K562 (cell line): ENCODE measurements around the gene OPRM1. TPM values are rescaled to one million over a fixed set of nuclear protein-coding genes. Genes with fewer than 3 reads are reported as not detected.

Source experiments
- ATAC-seq: fragments of 200-7000 bp; cut with Tn5 transposase; 3 replicates; pipeline ENCODE4 v1.9.1; 2020; ENCODE audit warnings: moderate library complexity
- BruUV-seq: library from RNA; stranded (reverse); fragments of 400-500 nt; replicated peaks from 2 replicates; lab custom pipeline; 2021; lab: Mats Ljungman, UMichigan
- CTCF ChIA-PET: fragments of 300-600 bp; formaldehyde crosslinking; extraction: SDS; loops from one replicate; lab custom pipeline; 2021; ENCODE audit warnings: low intra/inter-chr PET ratio; lab: Yijun Ruan, JAX
- POLR2A ChIA-PET: fragments of 300-600, 350-650 bp; sonication (Branson Sonifier 250); formaldehyde crosslinking; extraction: SDS; loops from one replicate; lab custom pipeline; 2021; ENCODE audit warnings: antibody characterized with exemption, inconsistent platforms; lab: Yijun Ruan, JAX
- DNase-seq, 4 experiments: peaks; one replicate each; pipeline versions ENCODE4 v3.0.0 to v3.0.0-alpha.2; 2011 to 2018; ENCODE audit warnings: low spot score in 3 of 4, mixed read lengths in 3 of 4; ENCODE audit errors: extremely low read depth in 1 of 4
- FAIRE-seq: peaks from 2 replicates; lab custom pipeline; 2011; peaks lifted over from hg19 to GRCh38; lab: Jason Lieb, UNC
- H2AFZ ChIP-seq: 2 replicates; pipeline ENCODE4 v1.6.0; 2011; ENCODE audit warnings: low read depth, low read length, control low read depth, inconsistent platforms
- H3K27ac ChIP-seq: fragments of 200-600 bp; 3 replicates; pipeline ENCODE4 v1.8.0; 2011; ENCODE audit warnings: low read depth, mild to moderate bottlenecking, control low read depth, inconsistent platforms, low read length, moderate library complexity, mixed read lengths; ENCODE audit errors: extremely low read depth
- H3K27me3 ChIP-seq, 2 experiments: fragments of 300-600 bp in 1 of 2; 2 replicates in 1 of 2; 3 replicates in 1 of 2; pipeline versions ENCODE4 v1.6.0 to v1.8.0; 2011; ENCODE audit warnings: inconsistent platforms in 2 of 2, low read length in 2 of 2, mild to moderate bottlenecking in 1 of 2, mixed read lengths in 1 of 2, moderate library complexity in 1 of 2; ENCODE audit not compliant: control insufficient read depth in 2 of 2, insufficient read depth in 2 of 2
- H3K36me3 ChIP-seq: fragments of 300-600 bp; 3 replicates; pipeline ENCODE4 v1.8.0; 2011; ENCODE audit warnings: mild to moderate bottlenecking, low read length, inconsistent platforms; ENCODE audit not compliant: control insufficient read depth, insufficient read depth
- H3K4me1 ChIP-seq, 2 experiments: fragments of 200-600 bp in 1 of 2; replicated peaks in 1 of 2; 2 replicates in 1 of 2; 3 replicates in 1 of 2; pipeline versions ENCODE4 v1.5.1 to v1.8.0; 2011; ENCODE audit warnings: inconsistent platforms in 2 of 2, low read length in 2 of 2, mild to moderate bottlenecking in 1 of 2, mixed read lengths in 1 of 2, moderate library complexity in 1 of 2; ENCODE audit not compliant: control insufficient read depth in 2 of 2, insufficient read depth in 2 of 2
- H3K4me2 ChIP-seq: 2 replicates; pipeline ENCODE4 v1.6.1; 2011; ENCODE audit warnings: low read length, control low read depth, inconsistent platforms, mixed read lengths; ENCODE audit not compliant: insufficient read depth
- H3K4me3 ChIP-seq: fragments of 200-600 bp; sonication (generic), shearing (Covaris generic); 2 replicates; pipeline ENCODE4 v1.5.1; 2016; ENCODE audit warnings: control low read depth, inconsistent platforms
- H3K79me2 ChIP-seq: fragments of 200-600 bp; 3 replicates; pipeline ENCODE4 v1.8.0; 2011; ENCODE audit warnings: low read length, inconsistent platforms; ENCODE audit not compliant: control insufficient read depth, insufficient read depth
- H3K9ac ChIP-seq, 2 experiments: 2 replicates each; pipeline versions ENCODE4 v1.6.0 to v1.6.1; 2011; ENCODE audit warnings: low read depth in 2 of 2, low read length in 2 of 2, control low read depth in 1 of 2, inconsistent platforms in 1 of 2, mild to moderate bottlenecking in 1 of 2, mixed read lengths in 1 of 2; ENCODE audit not compliant: insufficient read depth in 1 of 2
- H3K9me1 ChIP-seq: one replicate; pipeline ENCODE4 v1.6.0; 2011; ENCODE audit warnings: inconsistent platforms, mild to moderate bottlenecking, low read length, moderate library complexity; ENCODE audit not compliant: control insufficient read depth, insufficient read depth
- H3K9me3 ChIP-seq: replicated peaks from 2 replicates; pipeline ENCODE4 v1.5.1; 2011; ENCODE audit warnings: low read depth, low read length, inconsistent platforms; ENCODE audit not compliant: control insufficient read depth, insufficient read depth
- H4K20me1 ChIP-seq: replicated peaks from 2 replicates; pipeline ENCODE4 v1.6.1; 2011; ENCODE audit warnings: low read length, inconsistent platforms, mixed read lengths; ENCODE audit not compliant: control insufficient read depth, insufficient read depth
- BHLHE40 ChIP-seq: IDR thresholded peaks from 2 replicates; pipeline ENCODE4 v1.6.1; 2011; ENCODE audit warnings: low read length, improper control_type of control experiment
- ETS1 ChIP-seq: conservative IDR thresholded peaks from 2 replicates; pipeline ENCODE4 v1.6.1; 2011; ENCODE audit warnings: low read depth, mild to moderate bottlenecking, low read length; ENCODE audit not compliant: control insufficient read depth
- HDAC1 ChIP-seq, 2 experiments: fragments of 450-650 bp; IDR thresholded peaks; 2 replicates each; pipeline ENCODE4 v1.6.1; 2016 to 2017; ENCODE audit warnings: inconsistent platforms in 1 of 2, mild to moderate bottlenecking in 1 of 2, moderate library complexity in 1 of 2
- MCM5 ChIP-seq: fragments of 450-650 bp; IDR thresholded peaks from 2 replicates; pipeline ENCODE4 v1.6.1; 2016; ENCODE audit warnings: low read depth
- RB1 ChIP-seq: fragments of 450-650 bp; IDR thresholded peaks from 2 replicates; pipeline ENCODE4 v1.6.1; 2017; ENCODE audit warnings: low read depth, mild to moderate bottlenecking
- SMARCE1 ChIP-seq: fragments of 450-650 bp; IDR thresholded peaks from 2 replicates; pipeline ENCODE4 v1.7.1; 2016; ENCODE audit warnings: mild to moderate bottlenecking
- SOX6 ChIP-seq: fragments of 450-650 bp; IDR thresholded peaks from 2 replicates; pipeline ENCODE4 v1.6.1; 2014; ENCODE audit warnings: mild to moderate bottlenecking
- ZFX ChIP-seq: sonication (generic); formaldehyde crosslinking; IDR thresholded peaks from 2 replicates; pipeline ENCODE4 v1.8.0; 2022; ENCODE audit warnings: mild to moderate bottlenecking, missing genetic modification reagents, moderate library complexity
- ZNF146 ChIP-seq: IDR thresholded peaks from one replicate; pipeline ENCODE4 v1.6.1; 2018; ENCODE audit warnings: missing compliant biosample characterization; ENCODE audit not compliant: unreplicated experiment
- ZNF24 ChIP-seq: fragments of 450-650 bp; IDR thresholded peaks from 2 replicates; pipeline ENCODE4 v1.6.1; 2016
- WGBS: fragments of 100-300 bp; shearing (Covaris generic); methylation state at CpG from one replicate; pipeline ENCODE4 v1.1.6; 2016; ENCODE audit warnings: low coverage, mixed read lengths; ENCODE audit not compliant: insufficient coverage; ENCODE audit errors: missing lambda C conversion rate; 5-methylcytosine and 5-hydroxymethylcytosine counted together
- in situ Hi-C: fragments of 300-500 bp; cut with MboI; formaldehyde crosslinking; loops from 4 replicates; pipeline ENCODE4 v1.15.0; 2018; ENCODE audit warnings: inconsistent platforms, mixed read lengths
- intact Hi-C: fragments of 100-400 bp; cut with micrococcal nuclease; formaldehyde crosslinking; loops from 2 replicates; pipeline ENCODE4 v1.14.2; 2022
- polyA plus RNA-seq, 8 experiments: library from polyadenylated mRNA; depleted of rRNA in 4 of 8; stranded (reverse) in 5 of 8; unstranded in 3 of 8; fragments of >200 nt; fragmentation: Nextera tagmentation in 2 of 8; fragmentation: Illumina TruSeq in 1 of 8; extraction: Ambion mirVana in 2 of 8; extraction: Trizol in 1 of 8; gene quantifications; 2 replicates each; pipeline versions ENCODE4 v1.2.1 to v1.2.3, GENCODE V29; 2011 to 2014; ENCODE audit warnings: inconsistent platforms in 1 of 8, missing spikeins in 1 of 8
- total RNA-seq, 7 experiments: library from RNA; depleted of rRNA in 6 of 7; stranded (reverse); fragments of >200 nt in 6 of 7; fragmentation: Illumina TruSeq in 2 of 7; extraction: Trizol in 2 of 7; gene quantifications; 2 replicates each; pipeline versions ENCODE4 v1.2.1 to v1.2.3, GENCODE V29; 2011 to 2021; ENCODE audit warnings: low replicate concordance in 1 of 7
- TF ChIP-seq, protein P1 (sequence below), 2 experiments: fragments of 200-800 bp in 1 of 2; sonication (Bioruptor generic) in 1 of 2; sonication (generic) in 1 of 2; formaldehyde crosslinking in 1 of 2; IDR thresholded peaks in 1 of 2; conservative IDR thresholded peaks in 1 of 2; 2 replicates each; pipeline versions ENCODE4 v1.5.0 to v1.6.1; 2016 to 2020; ENCODE audit warnings: missing compliant biosample characterization in 1 of 2, missing genetic modification characterization in 1 of 2, missing genetic modification reagents in 1 of 2

OPRM1 gene
- total and polyA plus RNA-seq, 9 of the 15 experiments (the other 6 are each of a cell fraction or from before 2014, with no cell fraction given) = not detected

- TF ChIP-seq, protein P1, sequence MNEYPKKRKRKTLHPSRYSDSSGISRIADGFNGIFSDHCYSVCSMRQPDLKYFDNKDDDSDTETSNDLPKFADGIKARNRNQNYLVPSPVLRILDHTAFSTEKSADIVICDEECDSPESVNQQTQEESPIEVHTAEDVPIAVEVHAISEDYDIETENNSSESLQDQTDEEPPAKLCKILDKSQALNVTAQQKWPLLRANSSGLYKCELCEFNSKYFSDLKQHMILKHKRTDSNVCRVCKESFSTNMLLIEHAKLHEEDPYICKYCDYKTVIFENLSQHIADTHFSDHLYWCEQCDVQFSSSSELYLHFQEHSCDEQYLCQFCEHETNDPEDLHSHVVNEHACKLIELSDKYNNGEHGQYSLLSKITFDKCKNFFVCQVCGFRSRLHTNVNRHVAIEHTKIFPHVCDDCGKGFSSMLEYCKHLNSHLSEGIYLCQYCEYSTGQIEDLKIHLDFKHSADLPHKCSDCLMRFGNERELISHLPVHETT (CRISPR knock-in tag; conservative IDR thresholded peaks at IDR 0.05 in 1 of 2, IDR thresholded peaks at IDR 0.05 in 1 of 2) = no peak
- TF ChIP-seq ETS1 = no peak
Measured at GRCh38 chr6:154252678-154253077, 213.6 kb downstream of the OPRM1 start (continued).

DNA sequence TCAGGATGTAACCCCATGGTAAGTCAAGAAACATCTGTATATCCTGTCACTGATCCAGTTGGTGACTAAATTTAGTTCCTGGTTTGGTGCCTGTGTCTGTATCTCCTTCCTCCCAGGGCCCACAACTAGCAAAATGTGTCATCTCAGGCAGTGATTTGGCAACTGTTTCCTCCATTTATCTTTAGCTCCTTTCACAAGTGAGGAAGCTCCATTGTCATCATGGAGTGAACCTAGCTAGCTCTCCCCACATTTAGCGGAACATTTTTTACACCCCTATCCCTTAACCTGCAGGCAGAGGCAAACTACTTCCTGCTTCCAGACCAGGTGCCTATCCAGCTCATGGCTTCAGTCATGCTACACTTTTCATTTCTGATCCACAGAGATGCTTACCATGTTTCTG, 218.0 kb downstream of the OPRM1 start:
- Histone ChIP-seq H3K27me3 (no peaks in the 10 kb centered on the region), H3K4me3 (no peak overlapping the region), H3K9me1 (no peaks in the 10 kb centered on the region), H3K27ac (no peak overlapping the region), H3K4me1 (no peaks in the 10 kb centered on the region), H4K20me1 (no peaks in the 10 kb centered on the region), H2AFZ (no peak overlapping the region), H3K36me3 (no peaks in the 10 kb centered on the region), H3K9me3 (peaks cover 4% of the 10 kb centered on the region), H3K9ac (no peak overlapping the region), H3K4me2 (no peak overlapping the region), H3K79me2 (no peaks in the 10 kb centered on the region)
- ChIA-PET CTCF (no interaction called here), POLR2A (no interaction called here)
- intact Hi-C loops = no loop called here
- DNase-seq = no peak
- in situ Hi-C loops = no loop called here
- ATAC-seq = no peak
- no TSS peak for BruUV-seq
- FAIRE-seq = no peak
- WGBS = 15% methylated on average over 1 of the region's 1 CpG
- no peak for TF ChIP-seq MCM5
- TF ChIP-seq ZFX (CRISPR knock-in tag) = no peak
- no peak for TF ChIP-seq SMARCE1
- TF ChIP-seq HDAC1 (IDR thresholded peaks at IDR 0.05) = no peak
- TF ChIP-seq ZNF146 = no peak
- no peak for TF ChIP-seq BHLHE40
- no peak for TF ChIP-seq ZNF24
- no peak for TF ChIP-seq SOX6
- no peak for TF ChIP-seq RB1
